HEK293T (cell line): Measurements from ENCODE around the gene PHACTR3.

Experiments used
- ARNT ChIP-seq: fragments of 450-650 bp; IDR thresholded peaks from 2 replicates; pipeline ENCODE4 v1.6.1; 2017; ENCODE audit warnings: mild to moderate bottlenecking
- BHLHE40 ChIP-seq: fragments of 450-650 bp; IDR thresholded peaks from 2 replicates; pipeline ENCODE4 v1.6.1; 2016; ENCODE audit warnings: mild to moderate bottlenecking, moderate library complexity, borderline replicate concordance
- CTBP1 ChIP-seq: fragments of 450-650 bp; IDR thresholded peaks from 2 replicates; pipeline ENCODE4 v1.6.1; 2016; ENCODE audit warnings: borderline replicate concordance
- ELF4 ChIP-seq: fragments of 450-650 bp; IDR thresholded peaks from 2 replicates; pipeline ENCODE4 v1.6.1; 2017; ENCODE audit warnings: antibody characterized with exemption
- FOXK2 ChIP-seq: fragments of 450-650 bp; IDR thresholded peaks from 2 replicates; pipeline ENCODE4 v1.6.1; 2016; ENCODE audit warnings: mild to moderate bottlenecking
- FOXM1 ChIP-seq: fragments of 450-650 bp; IDR thresholded peaks from 2 replicates; pipeline ENCODE4 v1.6.1; 2017; ENCODE audit warnings: mild to moderate bottlenecking, borderline replicate concordance
- HDGF ChIP-seq: fragments of 450-650 bp; IDR thresholded peaks from 2 replicates; pipeline ENCODE4 v1.6.1; 2017; ENCODE audit warnings: antibody characterized with exemption, borderline replicate concordance
- L3MBTL2 ChIP-seq: fragments of 450-650 bp; conservative IDR thresholded peaks from 2 replicates; pipeline ENCODE4 v1.6.1; 2016; ENCODE audit warnings: mild to moderate bottlenecking
- LEF1 ChIP-seq: fragments of 450-650 bp; IDR thresholded peaks from 2 replicates; pipeline ENCODE4 v1.6.1; 2017; ENCODE audit warnings: mild to moderate bottlenecking, borderline replicate concordance
- NFRKB ChIP-seq: fragments of 450-650 bp; IDR thresholded peaks from 2 replicates; pipeline ENCODE4 v1.6.1; 2016; ENCODE audit warnings: mild to moderate bottlenecking, moderate library complexity
- SP1 ChIP-seq: fragments of 450-650 bp; IDR thresholded peaks from 2 replicates; pipeline ENCODE4 v1.6.1; 2017
- SUZ12 ChIP-seq: fragments of 450-650 bp; IDR thresholded peaks from 2 replicates; pipeline ENCODE4 v1.6.1; 2016; ENCODE audit warnings: mild to moderate bottlenecking
- TARDBP ChIP-seq: fragments of 450-650 bp; IDR thresholded peaks from 2 replicates; pipeline ENCODE4 v1.6.1; 2016
- ZNF384 ChIP-seq: fragments of 450-650 bp; IDR thresholded peaks from 2 replicates; pipeline ENCODE4 v1.6.1; 2016

- no peak for TF ChIP-seq FOXK2
- no peak for TF ChIP-seq FOXM1
- no peak for TF ChIP-seq HDGF
- TF ChIP-seq SP1, result no peak
- no peak for TF ChIP-seq BHLHE40
- TF ChIP-seq L3MBTL2, result no peak
- no peak for TF ChIP-seq LEF1
- TF ChIP-seq CTBP1, result no peak
- TF ChIP-seq TARDBP, result no peak
- no peak for TF ChIP-seq SUZ12
- TF ChIP-seq ZNF384, result no peak
- no peak for TF ChIP-seq NFRKB
- TF ChIP-seq ARNT, result no peak
- TF ChIP-seq ELF4, result no peak
These were observed 27.6 kb downstream of the PHACTR3 start for GRCh38 chr20:59631751-59632540.
